GM10266 (cell line): ENCODE data around the gene KLHL11.

ENCODE experiments used
- DNase-seq: peaks from one replicate; pipeline ENCODE4 v3.0.0; 2012; ENCODE audit errors: extremely low spot score
- CTCF ChIP-seq: IDR thresholded peaks from 2 replicates; pipeline ENCODE4 v1.5.1; 2012; ENCODE audit warnings: mild to moderate bottlenecking, low read depth; ENCODE audit not compliant: control insufficient read depth, insufficient read depth; ENCODE audit errors: missing control alignments

KLHL11 gene

GRCh38 chr17:41813152-41813680 is 52.0 kb downstream of the KLHL11 start:
- TF ChIP-seq CTCF: no peak
- no peak for DNase-seq

GRCh38 chr17:41812381-41813151 is 52.7 kb downstream of the KLHL11 start, which contains the start of gene FKBP10:
Gene FKBP10, plus strand, starts transcription at chr17:41813004. Its CDS starts 31 bp downstream, at chr17:41813035.
- TF ChIP-seq CTCF: no peak
- peak; percentile 76 for DNase-seq

GRCh38 chr17:41811549-41812380 is 53.5 kb downstream of the KLHL11 start, which contains the start of gene P3H4:
Gene P3H4, minus strand, starts transcription at chr17:41811949. Its CDS starts 34 bp downstream, at chr17:41811915.
- TF ChIP-seq CTCF: peak; percentile 71

GRCh38 chr17:41810659-41811548 is 54.3 kb downstream of the KLHL11 start:
- TF ChIP-seq CTCF: no peak
- DNase-seq: no peak

More at GRCh38 chr17:41811549-41812380, 53.5 kb downstream of the KLHL11 start, which contains the start of gene P3H4:
- DNase-seq: peak; percentile 88

GRCh38 chr17:41806685-41807445 is 58.4 kb downstream of the KLHL11 start:
- DNase-seq: no peak
- TF ChIP-seq CTCF: no peak
